Choroid plexus epithelial cell (primary cell): ENCODE results near the gene MUC4.
"Not testable (repeated sequence)": the region's sequence is repeated elsewhere in the genome, so short reads cannot be mapped to it uniquely, and the experiment has no call there.

ENCODE experiments used
- DNase-seq: peaks from one replicate; pipeline ENCODE4 v3.0.0-alpha.2; 2010; ENCODE audit warnings: low read depth
- H3K4me3 ChIP-seq: 2 replicates; pipeline ENCODE4 v1.5.1; 2011; ENCODE audit warnings: low read depth, mild to moderate bottlenecking, control low read depth, low read length, moderate library complexity
- TF ChIP-seq, protein P1 (sequence below): conservative IDR thresholded peaks from 2 replicates; pipeline ENCODE4 v1.5.1; 2011; ENCODE audit warnings: low read depth, mild to moderate bottlenecking, control low read depth, inconsistent platforms, low read length, moderate library complexity

The MUC4 gene

DNA sequence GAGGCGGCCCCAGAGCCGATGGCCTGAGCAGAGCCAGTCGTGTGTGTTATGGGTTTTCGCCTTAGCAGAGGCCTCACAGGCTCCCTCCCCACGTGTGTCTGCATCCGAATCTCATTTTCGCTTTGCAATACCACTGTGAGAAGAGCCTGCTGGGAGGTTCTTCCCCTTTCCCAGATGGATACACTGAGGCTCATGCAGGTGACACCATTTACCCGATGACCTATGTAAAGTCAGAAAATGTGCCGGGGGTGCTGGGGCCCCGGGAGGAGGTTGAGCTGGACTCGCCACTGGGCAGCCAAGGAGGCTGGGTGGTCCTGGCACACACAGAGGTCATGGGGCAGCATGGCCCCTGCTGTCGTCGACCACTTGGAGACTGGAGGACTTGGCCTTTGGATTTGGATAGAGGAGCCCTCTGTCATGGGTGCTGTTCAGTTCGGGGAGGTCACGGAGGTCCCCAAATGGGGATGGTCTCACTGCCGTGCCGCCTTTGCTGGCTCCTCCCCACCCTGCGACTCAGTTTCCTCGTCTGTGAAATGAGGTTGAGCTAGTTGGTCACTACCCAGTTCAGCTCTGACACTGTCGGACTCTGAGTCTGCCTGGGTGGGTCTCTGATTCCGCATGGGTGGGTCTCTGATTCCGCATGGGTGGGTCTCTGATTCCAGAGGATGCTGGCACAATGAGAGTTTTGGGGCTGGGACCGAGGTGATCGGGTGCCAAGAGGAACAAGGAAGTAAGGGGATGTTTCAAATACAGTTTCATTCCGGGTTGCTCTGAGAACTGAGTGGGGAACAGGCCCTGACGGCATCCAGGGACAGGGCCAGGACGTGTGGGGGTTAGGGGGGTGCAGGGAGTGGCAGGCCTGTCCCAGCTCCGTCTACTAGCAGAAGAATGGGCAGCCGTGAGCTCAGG is 23.2 kb upstream of the MUC4 start:
- no peak for DNase-seq
- TF ChIP-seq, protein P1, sequence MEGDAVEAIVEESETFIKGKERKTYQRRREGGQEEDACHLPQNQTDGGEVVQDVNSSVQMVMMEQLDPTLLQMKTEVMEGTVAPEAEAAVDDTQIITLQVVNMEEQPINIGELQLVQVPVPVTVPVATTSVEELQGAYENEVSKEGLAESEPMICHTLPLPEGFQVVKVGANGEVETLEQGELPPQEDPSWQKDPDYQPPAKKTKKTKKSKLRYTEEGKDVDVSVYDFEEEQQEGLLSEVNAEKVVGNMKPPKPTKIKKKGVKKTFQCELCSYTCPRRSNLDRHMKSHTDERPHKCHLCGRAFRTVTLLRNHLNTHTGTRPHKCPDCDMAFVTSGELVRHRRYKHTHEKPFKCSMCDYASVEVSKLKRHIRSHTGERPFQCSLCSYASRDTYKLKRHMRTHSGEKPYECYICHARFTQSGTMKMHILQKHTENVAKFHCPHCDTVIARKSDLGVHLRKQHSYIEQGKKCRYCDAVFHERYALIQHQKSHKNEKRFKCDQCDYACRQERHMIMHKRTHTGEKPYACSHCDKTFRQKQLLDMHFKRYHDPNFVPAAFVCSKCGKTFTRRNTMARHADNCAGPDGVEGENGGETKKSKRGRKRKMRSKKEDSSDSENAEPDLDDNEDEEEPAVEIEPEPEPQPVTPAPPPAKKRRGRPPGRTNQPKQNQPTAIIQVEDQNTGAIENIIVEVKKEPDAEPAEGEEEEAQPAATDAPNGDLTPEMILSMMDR, result no peak
- H3K4me3 ChIP-seq, result no peak overlapping the region

DNA sequence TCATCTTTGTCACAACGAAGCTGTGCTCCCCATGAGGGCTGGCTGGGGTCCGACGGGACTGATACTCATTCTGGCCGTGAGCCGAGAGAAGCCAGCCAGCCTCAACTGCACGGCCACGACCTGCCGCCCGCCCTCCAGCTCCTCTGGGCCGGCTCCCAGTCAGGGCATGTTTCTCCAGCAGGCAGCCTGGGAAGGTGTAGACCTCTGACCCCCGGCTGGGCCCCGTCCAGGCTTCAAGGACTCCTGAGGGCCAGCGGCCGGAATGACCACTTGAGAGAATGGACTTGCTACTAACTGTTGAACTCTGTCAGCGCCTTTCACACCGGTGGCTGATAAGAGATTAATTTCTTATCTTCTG is 18.1 kb upstream of the MUC4 start:
- DNase-seq, result no peak
- TF ChIP-seq, protein P1, result no peak
- no peak overlapping the region for H3K4me3 ChIP-seq

DNA sequence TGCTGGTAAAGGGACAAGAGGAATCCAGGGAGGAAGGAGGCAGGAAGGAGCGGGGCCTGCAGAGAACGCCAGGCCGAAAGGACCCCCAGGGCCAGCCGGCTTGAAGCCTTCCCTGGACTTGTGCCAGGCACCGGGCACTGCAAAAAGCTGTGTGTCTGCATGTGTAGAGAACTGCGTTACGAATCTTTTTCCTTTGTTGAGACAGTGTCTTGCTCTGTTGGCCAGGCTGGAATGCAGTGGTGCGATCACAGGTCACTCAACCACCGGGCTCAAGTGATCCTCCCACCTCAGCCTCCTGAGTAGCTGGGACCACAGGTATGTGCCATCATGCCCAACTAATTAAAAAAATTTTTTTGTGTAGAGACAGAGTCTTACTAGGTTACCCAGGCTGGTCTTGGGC is 17.0 kb upstream of the MUC4 start:
- no peak for DNase-seq
- TF ChIP-seq, protein P1, result no peak
- H3K4me3 ChIP-seq, result no peak overlapping the region

DNA sequence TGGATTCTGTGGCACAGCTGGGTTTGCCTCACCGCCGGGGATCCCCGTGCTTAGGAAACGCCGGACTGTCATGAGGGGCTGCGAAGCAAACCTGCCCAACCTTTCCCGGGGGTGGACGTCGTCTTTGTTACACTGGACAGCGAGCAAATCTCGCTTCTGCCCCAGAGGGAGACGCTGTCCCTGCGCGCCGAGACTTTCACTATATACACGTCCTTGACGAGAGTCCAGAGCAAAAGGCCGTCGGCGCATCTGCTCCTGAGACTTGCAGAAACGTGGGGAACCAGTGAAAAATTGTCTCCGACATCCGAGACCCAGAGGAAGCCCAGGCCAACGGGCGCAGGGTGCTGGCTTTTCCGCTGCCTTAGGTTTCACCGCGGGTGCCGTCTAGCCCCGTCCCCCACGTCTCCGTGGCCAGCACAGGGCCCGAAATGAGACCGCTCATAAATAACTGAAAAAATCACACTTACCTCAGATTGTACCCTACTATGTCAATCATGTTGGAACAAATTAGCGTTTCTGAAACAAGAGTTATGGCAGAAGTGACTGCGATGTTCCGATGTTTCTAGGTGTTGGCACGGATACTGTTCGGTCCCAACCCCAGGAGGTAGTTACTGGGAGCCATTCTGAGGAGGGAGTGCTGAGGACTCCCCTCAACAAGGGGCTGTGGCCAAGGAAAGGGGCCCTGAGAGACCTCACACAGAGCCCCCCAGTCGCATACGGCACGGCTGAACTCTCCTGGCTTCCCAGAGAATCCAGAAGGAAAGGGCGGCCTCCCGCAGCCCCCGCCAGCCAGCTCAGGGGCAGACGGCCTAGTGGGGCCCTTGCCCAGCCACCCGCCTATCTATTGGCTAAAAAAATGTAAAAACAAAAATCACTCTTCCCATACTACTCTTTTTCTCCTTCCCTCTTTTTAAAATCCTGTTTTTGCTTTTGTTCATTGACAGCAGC is 14.4 kb upstream of the MUC4 start:
- no peak for DNase-seq
- TF ChIP-seq, protein P1, result no peak
- no peak overlapping the region for H3K4me3 ChIP-seq

DNA sequence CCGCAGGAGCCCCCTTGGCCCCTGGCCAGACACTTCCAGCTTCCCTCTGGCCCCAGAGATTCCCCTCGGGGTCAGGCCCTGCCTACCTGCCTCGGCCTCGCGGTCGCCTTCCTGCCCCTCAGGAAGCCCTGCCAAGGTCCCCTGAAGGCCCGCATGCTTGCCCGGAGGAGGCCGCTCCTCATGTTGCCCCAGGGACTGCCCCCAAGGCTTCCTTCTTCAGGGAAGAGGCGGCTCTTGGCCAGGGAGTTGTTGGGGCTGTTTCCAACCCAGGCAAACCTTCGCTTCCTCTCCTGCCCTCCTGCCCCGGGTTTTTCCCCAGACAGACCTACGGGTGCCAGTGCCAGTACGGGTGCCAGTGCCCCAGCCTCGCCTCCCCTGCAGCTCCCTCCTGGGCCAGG is 13.5 kb upstream of the MUC4 start:
- TF ChIP-seq, protein P1, result no peak
- DNase-seq, result no peak
- no peak overlapping the region for H3K4me3 ChIP-seq

DNA sequence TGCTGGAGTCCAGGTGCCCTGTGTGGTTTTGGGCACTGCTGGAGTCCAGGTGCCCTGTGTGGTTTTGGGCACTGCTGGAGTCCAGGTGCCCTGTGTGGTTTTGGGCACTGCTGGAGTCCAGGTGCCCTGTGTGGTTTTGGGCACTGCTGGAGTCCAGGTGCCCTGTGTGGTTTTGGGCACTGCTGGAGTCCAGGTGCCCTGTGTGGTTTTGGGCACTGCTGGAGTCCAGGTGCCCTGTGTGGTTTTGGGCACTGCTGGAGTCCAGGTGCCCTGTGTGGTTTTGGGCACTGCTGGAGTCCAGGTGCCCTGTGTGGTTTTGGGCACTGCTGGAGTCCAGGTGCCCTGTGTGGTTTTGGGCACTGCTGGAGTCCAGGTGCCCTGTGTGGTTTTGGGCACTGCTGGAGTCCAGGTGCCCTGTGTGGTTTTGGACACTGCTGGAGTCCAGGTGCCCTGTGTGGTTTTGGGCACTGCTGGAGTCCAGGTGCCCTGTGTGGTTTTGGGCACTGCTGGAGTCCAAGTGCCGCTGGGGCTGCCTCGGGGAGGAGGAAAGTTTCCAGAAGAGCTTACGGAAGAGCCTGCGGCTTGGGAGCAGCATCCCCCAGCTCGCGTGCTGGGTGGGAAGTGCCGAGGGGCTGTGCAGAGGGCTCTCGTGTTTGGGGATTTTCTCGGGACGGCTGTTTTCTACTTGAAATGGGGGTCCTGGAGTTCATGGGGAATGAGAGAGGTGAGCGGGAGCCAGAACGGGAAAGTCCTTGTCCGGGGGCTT is 12.9 kb upstream of the MUC4 start:
- not testable (repeated sequence) for H3K4me3 ChIP-seq, DNase-seq

DNA sequence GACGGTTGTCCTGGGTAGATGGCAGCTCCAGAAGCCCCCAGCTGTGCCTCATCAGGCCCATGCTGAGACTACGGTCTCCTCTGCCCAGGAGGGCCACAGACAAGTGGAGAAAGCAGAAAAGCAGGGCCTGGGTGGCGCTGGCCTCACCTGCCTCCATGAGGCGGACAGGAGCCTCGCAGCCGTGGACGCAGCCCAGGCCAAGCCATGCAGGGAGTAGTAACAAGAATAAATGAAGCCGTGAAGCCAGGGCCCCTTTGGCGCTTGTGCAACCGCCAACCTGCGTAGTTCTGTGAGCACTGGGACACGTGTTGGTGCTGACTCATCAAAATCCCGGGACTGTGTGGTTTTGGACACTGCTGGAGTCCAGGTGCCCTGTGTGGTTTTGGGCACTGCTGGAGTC is 12.3 kb upstream of the MUC4 start:
- DNase-seq, result peak; percentile 24
- TF ChIP-seq, protein P1, result no peak
- no peak overlapping the region for H3K4me3 ChIP-seq
